ENCODE results near the gene FRA10AC1.
"Not testable (repeated sequence)": the region's sequence is repeated elsewhere in the genome, so short reads cannot be mapped to it uniquely, and the experiment has no call there.

FRA10AC1 gene

DNA sequence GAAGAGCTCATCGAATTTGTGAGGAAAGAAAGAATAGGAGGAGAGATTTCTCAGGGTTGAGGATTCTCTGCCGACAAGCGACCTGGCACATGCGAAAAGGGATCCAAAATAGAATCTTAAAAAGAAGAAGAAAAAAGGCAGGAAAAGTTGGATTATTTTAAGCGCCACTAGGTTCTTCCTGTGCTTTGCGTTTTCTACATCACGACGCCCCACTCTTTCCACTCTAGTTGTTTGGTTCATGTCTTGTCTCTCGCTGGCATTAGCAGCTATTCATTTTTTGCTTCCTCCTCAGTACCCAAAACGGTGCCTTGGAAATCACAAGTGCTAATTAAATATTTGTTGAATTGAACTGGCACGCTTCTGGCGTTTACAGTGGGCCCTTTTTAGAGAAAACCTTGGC, 674 bp upstream of the FRA10AC1 start:
- DNase-seq (ENCODE audit: low read depth), result no peak

DNA sequence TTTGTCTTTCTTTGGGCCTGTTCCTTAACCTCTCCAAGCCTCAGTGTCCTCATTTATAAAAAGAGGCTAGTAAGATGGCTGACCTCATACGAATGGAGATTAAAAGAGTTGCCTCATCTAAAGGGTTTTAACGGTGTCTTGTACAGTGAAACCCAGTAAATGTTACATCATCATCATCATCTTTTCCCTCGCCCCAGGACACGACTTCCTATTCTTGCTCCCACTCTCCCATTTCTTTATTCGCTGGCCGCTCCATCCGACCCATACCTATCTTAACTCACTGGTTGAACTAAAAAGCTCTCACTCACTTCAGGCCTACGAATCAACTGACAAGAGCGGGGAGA, 554 bp downstream of the FRA10AC1 start:
- DNase-seq (ENCODE audit: low read depth), result no peak

DNA sequence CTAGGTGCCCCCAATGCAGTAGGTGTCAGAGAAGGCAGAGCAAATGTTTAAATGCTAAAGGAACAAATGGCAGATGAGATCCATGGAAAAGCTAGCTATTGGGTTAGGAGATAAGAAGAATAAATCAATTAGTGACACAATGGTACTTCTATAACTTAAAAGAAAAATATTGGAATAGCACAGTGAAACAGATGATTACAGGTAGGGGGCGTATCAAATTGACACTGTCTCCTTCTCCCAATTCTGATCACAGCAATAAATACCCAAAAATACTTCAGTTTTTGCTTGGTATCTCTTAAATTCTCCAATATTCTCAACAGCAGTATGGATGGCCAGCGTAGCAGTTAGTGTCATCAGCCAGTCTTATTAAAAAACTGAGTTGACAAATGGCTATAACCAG, 5.2 kb downstream of the FRA10AC1 start:
- DNase-seq (ENCODE audit: low read depth), result no peak

DNA sequence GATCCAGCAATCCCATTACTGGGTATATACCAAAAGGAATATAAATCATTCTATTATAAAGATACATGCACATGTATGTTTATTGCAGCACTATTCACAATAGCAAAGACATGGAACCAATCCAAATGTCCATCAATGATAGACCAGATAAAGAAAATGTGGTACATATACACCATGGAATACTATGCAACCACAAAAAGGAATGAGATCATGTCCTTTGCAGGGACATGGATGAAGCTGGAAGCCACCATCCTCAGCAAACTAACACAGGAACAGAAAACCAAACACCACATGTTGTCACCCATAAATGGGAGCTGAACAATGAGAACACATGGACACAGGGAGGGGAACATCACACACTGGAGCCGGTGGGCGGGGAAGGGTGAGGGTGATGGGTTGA, 5.8 kb downstream of the FRA10AC1 start:
- DNase-seq (ENCODE audit: low read depth), result not testable (repeated sequence)

DNA sequence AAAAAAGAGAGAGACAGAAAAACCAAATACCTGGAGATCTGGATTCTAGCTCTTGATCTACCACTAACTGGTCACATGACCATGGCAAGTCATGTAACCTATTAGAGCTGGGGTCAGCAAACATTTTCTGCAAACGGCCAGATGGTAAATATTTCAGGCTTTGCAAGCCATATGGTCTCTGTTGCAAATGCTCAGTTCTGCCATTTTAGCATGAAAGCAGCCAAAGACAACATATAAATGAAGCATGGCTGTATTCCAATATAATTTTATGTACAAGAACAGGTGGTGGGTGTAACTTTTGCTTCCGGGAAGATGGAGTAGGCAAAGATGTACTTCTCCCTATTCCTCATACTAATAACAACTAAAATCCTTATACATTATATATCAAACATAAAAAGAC, 6.7 kb downstream of the FRA10AC1 start:
- no peak for DNase-seq (ENCODE audit: low read depth)

DNA sequence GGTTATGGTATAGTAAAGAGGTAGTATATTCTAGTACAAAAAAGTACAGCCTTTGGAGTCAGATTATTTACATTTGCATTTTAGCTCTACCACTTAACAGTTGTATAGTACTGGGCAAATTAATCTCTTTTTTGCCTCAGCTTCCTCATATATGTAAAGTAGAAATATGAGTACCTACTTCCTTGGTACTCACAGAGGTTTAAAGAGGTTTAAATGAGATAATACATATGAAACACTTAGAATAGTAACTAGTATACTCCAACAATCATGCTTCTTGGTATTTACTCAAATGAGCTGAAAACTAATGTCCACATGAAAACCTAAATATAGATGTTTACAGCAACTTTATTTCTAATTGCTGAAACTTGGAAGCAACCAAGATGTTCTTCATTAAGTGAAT, 14.7 kb downstream of the FRA10AC1 start:
- DNase-seq (ENCODE audit: low read depth), result no peak

DNA sequence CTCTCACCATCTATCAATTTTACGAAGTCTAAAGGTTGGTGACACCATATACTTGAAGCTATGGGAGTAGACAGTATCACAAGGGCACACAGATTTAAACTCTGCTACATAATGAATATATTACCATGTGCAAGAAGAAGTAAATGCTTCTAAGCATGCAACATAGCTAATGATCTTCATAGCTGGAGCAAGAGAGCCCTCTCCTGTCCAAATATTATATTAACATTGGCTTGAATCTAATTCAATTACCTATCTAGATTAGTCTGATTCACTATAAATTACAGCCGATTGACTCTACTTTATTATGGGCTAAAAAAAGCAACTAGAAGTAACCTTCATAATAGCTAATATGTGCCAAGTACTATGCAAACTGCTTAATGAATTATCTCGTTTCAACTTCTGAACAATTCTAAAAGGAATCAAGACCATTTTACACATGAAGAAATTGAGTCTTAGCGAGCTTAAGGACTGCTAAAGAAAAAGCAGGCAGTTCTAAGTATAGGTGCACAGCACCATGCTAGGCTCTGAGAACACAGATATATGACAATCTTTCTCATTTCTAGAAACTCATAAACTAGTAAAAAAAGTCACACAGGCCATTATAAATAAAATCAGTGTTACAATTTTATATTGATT, 21.9 kb downstream of the FRA10AC1 start:
- no peak for DNase-seq (ENCODE audit: low read depth)

DNA sequence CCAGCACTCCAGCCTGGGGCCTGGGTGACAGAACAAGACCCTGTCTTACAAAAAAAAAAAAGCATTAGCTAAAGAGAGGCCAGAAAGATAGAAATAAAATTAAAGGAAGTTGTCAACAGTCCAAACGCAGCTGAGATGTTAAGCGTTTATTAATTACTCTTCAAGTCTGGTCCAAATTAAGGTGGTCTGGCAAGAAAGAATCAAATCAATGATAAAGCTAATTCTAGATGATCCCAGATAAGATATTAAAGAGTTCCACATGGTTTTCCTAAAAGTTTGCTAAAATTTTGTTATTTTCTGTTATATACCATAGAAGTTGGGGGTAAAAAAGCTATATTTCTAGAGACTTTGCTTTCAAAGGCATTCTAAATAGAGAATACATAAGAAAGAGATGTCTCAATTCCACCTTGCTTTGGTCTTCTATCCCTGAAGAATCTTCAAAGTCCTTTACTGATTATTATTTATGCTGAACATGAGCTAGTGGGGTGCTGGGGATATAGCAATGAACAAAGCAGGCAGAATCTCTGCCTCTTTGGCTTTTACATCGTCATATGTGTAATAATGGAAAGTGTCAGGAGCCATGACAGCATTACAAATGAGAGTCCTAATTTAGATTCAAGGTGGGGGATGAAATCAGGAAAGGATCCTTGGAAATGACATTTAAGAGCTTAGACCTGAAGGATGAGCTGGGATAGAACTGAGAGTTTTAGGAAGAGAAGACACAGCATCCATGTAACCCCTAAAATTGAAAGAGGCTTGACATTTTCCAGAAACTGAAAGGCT, 23.4 kb downstream of the FRA10AC1 start:
- no peak for DNase-seq (ENCODE audit: low read depth)

DNA sequence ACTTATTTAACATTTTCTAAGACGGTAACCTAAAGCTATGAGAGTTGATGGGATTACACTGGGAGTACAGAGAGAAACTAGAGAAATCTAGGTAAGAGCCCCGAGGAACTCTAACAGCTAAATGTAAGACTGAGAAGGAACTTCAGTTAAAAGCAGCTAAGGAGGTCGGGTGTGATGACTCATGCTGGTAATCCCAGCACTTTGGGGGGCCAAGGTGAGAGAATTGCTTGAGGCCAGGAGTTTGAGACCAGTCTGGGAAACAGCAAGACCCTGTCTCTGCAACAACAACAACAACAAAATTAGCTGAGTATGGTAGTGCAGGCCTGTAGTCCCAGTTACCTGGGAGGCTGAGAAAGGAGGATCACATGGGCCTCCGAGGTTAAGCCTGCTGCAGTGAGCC, 24.0 kb downstream of the FRA10AC1 start:
- DNase-seq (ENCODE audit: low read depth), result no peak

DNA sequence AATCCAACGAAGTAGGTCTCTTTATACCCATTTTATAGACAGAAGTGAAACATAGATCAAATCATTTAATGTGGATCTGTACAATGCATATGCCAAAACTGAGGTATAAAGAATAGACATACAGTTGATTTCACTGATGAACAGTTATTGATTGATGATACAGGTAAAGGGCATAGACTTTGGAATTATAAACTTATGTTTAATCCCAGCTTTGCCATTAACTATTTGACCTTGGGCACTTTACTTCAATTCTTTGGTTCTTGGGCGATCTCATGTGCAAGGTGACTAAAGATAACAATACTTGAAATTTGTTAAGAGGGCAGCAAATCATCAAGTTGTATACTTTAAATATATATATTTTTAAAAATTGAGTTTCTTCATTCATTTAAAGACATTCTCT, 28.6 kb downstream of the FRA10AC1 start:
- no peak for DNase-seq (ENCODE audit: low read depth)

DNA sequence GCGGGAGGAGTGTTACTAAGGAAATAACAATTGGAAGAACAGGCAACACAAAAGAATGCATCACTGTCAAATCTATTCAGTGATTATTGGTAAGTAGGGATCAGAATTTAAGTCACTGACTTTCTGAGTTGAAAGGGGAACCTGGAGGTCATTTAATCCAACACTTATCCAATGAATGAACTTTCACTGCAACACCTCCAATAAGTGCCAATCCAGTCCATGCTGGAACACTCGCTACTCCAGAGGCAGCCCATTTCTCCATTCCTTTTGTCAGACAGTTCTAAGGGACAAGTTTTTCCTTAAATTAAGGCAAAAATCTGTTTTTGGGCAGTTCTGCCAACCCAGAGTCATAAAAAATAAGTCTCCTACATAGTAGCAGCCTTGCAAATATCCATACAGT, 29.5 kb downstream of the FRA10AC1 start:
- no peak for DNase-seq (ENCODE audit: low read depth)

DNA sequence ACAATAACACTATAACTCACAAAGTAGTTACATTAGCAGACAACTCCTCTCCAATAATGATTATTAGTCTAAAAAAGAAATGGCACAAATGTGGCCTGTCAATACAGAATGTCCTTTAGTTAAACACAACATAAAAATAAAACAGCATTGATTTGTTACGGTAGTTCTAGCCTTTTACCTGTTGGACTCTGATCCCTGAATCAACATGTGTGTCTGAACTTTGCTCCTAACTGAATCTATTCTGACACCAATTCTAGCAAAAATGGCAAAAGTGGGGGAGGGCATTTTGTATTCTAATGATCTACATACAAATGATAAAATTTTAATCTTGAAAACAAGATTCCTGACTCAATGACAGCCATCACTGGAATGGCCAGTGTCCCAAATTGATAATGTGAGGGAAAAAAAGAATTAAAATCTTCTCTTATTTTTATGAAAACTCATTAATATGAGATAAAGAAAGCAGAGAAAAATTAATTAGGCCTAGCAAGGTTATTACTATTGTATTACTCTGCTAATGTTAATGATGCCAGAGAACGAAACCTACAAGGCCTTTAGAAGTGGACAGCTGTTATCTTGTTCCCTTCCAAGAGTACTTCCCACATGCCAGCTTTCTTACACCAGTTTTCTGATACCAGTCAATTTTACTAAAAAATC, 30.2 kb downstream of the FRA10AC1 start:
- DNase-seq (ENCODE audit: low read depth), result no peak

DNA sequence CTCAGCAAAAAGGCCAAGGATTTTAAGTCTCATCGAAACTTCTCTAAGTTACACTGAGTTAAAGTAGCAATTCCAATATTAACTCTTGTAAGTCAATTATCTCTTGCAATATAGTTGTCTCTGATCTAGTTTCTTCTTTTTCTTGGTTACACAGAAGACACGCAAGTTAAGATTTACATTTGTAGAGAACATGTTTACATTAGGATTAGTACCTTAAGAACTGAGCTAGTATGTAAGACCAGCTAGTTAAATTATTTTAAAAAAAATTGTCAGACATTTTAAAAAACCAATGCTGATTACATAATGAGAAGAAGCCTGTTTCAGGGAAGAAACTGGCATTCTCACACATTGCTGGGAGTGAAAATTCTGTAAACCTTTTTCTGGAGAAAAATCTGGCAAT, 31.4 kb downstream of the FRA10AC1 start:
- DNase-seq (ENCODE audit: low read depth), result no peak

DNA sequence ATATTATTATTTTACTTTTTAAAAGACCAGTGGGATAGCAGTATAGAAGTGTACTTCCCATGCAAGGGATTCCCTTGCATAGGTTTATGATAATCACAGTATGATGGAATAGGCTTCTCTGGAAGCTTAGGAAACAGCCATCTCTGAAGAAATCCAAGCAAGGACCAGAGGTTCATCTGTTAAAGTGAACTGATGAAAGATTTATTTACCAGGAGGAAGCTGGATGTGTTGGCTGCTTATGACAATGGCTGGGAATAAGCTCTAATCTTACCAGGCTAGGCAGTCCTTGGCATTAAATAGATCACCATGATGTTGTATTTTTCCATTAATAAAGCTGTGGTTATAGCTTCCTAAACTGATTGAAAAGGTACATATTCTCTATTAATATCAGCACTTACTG, 32.0 kb downstream of the FRA10AC1 start:
- DNase-seq (ENCODE audit: low read depth), result no peak

DNA sequence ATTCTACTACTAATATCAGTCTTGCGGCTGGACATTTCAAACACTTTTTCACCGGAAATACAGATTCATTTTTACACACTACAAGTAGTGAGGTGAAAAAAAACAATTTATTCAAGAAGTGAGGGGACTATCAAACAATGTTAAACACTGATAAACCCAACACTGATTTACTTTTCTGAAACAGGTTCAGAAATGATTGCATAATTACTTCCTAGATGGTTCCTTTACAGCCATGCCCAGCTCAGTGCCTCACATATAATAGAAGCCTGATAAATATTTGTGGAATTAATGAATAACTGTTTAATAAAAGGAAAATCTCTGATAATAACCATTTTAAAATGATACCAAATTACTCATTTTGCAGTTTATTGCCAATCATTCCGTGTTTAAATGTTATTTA, 34.6 kb downstream of the FRA10AC1 start:
- no peak for DNase-seq (ENCODE audit: low read depth)

DNA sequence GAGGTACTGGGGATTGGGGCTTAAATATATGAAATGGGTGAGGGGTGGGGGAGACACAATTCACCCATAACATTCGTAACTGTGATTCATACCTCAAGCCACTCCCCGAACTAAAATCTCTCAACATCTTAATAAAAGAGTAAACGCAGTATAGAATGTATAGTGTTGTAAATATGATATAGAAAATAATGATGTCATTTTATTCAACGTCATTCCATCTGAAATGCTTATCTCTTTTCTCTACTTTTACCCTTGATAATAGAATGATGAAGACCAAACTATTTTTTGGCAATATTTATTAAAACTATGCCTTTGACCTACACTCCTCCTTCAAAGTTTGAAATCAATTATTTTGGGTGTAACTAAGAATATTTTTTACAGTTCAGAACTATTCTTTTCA, 36.4 kb downstream of the FRA10AC1 start:
- no peak for DNase-seq (ENCODE audit: low read depth)

DNA sequence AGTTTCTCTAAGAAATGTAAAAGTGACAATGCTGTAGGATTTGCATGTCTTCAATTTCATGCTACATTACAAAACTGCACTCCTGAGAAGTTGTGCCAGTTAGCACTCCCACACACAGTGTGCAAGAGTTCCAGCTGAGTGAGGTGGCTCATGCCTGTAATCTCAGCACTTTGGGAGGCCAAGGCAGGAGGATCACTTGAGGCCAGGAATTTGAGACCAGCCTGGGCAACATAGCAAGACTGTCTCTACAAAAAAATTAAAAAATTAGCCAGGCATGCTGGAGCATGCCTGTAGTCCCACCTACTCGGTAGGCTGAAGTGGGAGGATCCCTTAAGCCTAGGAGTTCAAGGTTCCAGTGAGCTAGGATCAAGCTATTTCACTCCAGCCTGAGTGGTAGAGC, 44.6 kb downstream of the FRA10AC1 start:
- no peak for DNase-seq (ENCODE audit: low read depth)

DNA sequence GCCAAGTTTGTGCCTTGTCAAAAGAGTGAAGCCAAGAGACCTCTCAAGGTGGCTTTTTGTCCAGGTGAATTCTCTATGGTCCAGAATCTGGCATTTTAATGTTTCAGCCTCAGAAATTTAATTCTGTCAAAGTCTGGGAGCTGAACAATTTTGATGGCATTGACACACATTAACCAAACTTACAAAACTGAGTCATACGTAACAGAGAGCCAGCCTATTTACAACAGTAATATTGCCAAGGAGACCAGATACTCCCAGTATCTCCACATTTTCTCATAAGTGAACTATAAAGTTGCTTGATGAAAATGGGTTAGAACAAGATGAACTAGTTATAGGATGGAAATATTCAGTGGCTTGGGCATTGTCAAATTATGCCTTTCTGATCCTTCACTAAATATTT, 46.2 kb downstream of the FRA10AC1 start:
- DNase-seq (ENCODE audit: low read depth), result no peak

DNA sequence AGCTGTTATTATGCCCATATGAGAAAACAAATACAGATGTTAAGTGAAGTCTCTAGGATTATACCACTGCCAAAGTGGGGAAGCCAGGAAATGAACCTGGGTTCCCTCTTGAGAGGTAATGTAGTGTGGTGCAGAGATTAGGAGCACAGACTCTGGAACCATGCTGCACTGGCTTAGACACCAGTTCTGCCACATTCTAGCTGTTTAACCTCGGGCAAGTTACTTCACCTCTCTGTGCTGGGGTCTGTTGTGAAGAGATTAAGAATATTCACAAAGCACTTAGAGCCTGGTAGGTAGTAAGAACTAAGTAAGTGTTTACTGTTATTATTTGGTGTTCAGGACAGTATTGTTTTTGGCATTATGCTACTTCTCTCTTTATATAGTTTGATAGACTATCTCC, 48.2 kb downstream of the FRA10AC1 start:
- no peak for DNase-seq (ENCODE audit: low read depth)

DNA sequence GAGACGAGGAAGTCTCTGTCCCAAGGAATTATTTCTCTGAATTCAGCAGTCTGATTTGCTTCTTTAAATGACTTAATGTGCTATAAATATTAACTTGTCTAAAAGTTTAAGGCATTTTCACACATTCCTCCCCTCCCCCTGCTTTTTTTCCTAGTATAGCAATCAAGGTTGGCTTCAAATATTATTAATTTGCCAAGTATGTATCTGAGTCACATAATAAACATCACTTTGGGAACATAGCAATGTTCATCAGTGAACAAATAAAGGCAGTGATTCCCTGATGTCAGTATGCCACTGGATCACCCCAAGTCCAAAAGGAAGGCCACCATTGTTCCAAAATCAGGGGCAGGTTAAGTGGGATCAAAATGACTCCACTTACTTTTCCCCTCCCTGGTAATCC, 49.5 kb downstream of the FRA10AC1 start:
- DNase-seq (ENCODE audit: low read depth), result no peak

DNA sequence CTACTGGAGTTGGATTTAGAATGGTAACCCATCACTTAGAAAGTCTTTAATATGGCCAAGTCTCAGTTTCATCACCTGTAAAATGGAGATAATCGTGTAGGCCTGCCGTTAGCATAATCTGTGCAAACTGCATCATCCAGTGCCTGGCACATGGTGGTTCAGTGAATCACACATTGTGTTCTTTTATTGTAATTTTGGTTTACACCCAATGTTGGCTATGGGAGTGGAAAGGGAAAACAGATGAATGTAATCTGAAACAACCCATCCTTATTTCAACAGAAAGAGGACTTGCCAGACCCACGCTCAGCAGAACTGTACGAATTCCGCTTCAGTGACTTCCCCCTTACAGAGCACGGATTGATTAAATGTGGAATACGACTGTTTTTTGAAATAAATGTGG, 62.6 kb downstream of the FRA10AC1 start:
- no peak for DNase-seq (ENCODE audit: low read depth)

DNA sequence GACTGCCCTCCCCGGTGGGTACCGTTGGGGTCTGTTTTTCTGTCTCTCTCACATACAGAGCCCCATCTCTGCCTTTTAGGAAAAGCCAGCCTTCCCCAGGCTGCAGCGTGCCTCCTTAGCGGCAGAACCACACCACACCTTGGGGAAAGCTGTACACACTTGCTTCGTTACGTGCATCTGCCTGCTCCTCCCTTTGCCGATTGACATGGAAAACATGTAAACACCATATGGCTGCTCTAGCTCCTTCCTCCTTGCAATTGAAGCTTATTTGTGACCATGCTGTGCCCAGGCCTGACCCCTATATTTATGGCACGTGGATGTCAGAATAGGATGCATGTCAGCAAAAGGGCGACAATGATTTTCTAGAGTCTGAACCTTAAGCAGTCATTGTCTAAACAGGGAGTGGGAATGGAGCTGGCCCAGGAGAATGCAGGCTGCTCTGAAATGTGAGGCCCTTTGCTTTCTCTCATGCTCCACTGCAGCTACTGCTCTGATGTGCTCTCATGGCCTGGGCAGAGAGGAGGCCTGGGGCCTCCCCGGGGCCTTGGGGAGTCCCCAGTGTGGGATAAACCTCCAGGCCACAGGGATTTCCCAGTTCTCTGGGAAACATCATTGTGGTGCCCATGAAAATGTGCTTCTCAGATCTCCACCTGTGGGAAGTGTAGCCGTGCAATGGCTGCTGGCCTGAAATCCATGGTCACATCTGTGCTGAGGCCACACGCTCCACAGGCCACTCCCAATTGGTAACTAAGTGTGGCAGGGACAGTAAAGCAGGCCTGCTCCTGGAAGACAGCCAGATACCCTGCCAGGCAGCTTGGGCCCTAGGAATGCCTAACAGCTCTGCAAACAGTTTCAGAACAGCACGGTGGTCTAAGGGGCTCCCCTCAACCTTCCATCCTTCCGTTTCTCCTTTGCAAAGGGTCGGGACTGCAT, 71.5 kb downstream of the FRA10AC1 start:
- DNase-seq (ENCODE audit: low read depth), result no peak
